ENCODE results near the gene RHNO1. TPM values are rescaled to one million over a fixed set of nuclear protein-coding genes. Genes with fewer than 3 reads are reported as not detected.

RHNO1 gene
- total and polyA plus RNA-seq, 2 of the 8 experiments (the other 6 are each of a cell fraction or from before 2014, with no cell fraction given), result 55.8 to 56.9 TPM

DNA sequence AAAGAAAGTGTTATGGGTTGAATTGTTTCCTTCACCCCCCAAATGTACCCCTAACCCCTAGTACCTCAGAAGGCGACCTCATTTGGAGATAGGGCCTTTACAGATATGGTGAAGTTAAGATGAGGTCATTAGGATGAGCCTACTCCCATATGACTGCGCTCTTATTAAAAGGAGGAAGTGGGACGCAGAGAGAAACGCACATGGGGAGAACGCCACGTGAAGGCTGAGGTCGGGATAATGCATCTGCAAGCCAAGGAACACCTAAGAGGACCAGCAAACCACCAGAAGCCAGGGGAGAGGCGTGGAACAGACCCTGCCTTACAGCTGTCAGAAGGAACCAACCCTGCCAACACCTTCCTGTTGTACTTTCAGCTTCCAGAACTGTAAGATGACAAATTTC is 40.4 kb upstream of the RHNO1 start:
- Histone ChIP-seq H3K18ac (ENCODE audit: extremely low read depth, low read length) (no peak overlapping the region), H3K9ac (replicated peaks in 1 of 4; ENCODE audit: extremely low read depth in 1 of 4, low read depth in 3 of 4, low read length in 3 of 4) (no peak overlapping the region), H2AK5ac (ENCODE audit: low read depth, low read length) (no peak overlapping the region), H3K4me2 (ENCODE audit: insufficient read depth in 1 of 2, low read depth in 2 of 2, low read length in 2 of 2) (no peak overlapping the region), H4K8ac (ENCODE audit: extremely low read depth, insufficient read depth, low read length) (no peak overlapping the region), H2BK120ac (replicated peaks; ENCODE audit: low read depth, low read length) (no peak overlapping the region), H3K79me1 (ENCODE audit: low read depth, low read length) (no peaks in the 10 kb centered on the region), H3K27ac (ENCODE audit: low read depth, low read length) (no peak overlapping the region), H3K4me1 (replicated peaks in 1 of 4; ENCODE audit: control insufficient read depth in 3 of 4, insufficient read depth in 4 of 4, low read length in 3 of 4) (peaks cover 0 to 14% (median 9%) of the 10 kb centered on the region in 4 experiments; a peak in 6 of 7 replicates), H3K4ac (replicated peaks; ENCODE audit: insufficient read length, low read depth, low read length) (no peak overlapping the region), H3K9me3 (ENCODE audit: insufficient read depth in 2 of 2, low read depth in 1 of 2, low read length in 1 of 2) (no peaks in the 10 kb centered on the region), H3K56ac (replicated peaks; ENCODE audit: insufficient read length, low read depth, low read length) (no peak overlapping the region), H2BK15ac (ENCODE audit: low read length) (no peak overlapping the region), H3K36me3 (ENCODE audit: control insufficient read depth in 2 of 4, insufficient read depth in 4 of 4, low read length in 3 of 4) (no peaks in the 10 kb centered on the region; a peak in 1 of 8 replicates), H2AFZ (ENCODE audit: low read length) (no peak overlapping the region), H3K27me3 (replicated peaks in 1 of 4; ENCODE audit: control insufficient read depth in 3 of 4, extremely low read depth in 1 of 4, insufficient read depth in 3 of 4, low read length in 3 of 4) (no peaks in the 10 kb centered on the region; a peak in 1 of 7 replicates), H3K4me3 (ENCODE audit: extremely low read depth in 1 of 4, insufficient read depth in 2 of 4, low read depth in 3 of 4, low read length in 4 of 4) (no peak overlapping the region), H3K23ac (ENCODE audit: insufficient read length) (no peak overlapping the region), H3K79me2 (ENCODE audit: control insufficient read depth in 1 of 2, insufficient read depth in 2 of 2, low read length in 2 of 2) (no peaks in the 10 kb centered on the region), H4K91ac (replicated peaks; ENCODE audit: insufficient read length, low read length) (no peak overlapping the region), H4K5ac (ENCODE audit: insufficient read length, low read depth, low read length) (no peak overlapping the region), H3K14ac (ENCODE audit: insufficient read length) (no peak overlapping the region), H3K23me2 (ENCODE audit: low read depth, low read length) (no peaks in the 10 kb centered on the region; the same call in 1 of the 2 replicates), H4K20me1 (replicated peaks in 1 of 2; ENCODE audit: control insufficient read depth in 1 of 2, insufficient read depth in 2 of 2, low read length in 2 of 2) (peaks cover 0 to 3% of the 10 kb centered on the region in 2 experiments), H2BK5ac (ENCODE audit: low read depth, low read length) (no peak overlapping the region), H2BK20ac (ENCODE audit: low read length) (no peak overlapping the region), H2BK12ac (ENCODE audit: low read depth, low read length) (no peak overlapping the region)
- no peak for TF ChIP-seq SIX5 (IDR thresholded peaks at IDR 0.05; ENCODE audit: low read depth, low read length)
- TF ChIP-seq JUND (IDR thresholded peaks at IDR 0.05; ENCODE audit: low read length), result no peak
- no peak for TF ChIP-seq NRF1 (IDR thresholded peaks at IDR 0.05; ENCODE audit: low read depth, low read length)
- TF ChIP-seq RNF2 (IDR thresholded peaks at IDR 0.05; ENCODE audit: borderline replicate concordance, low read depth, low read length, missing control alignments, poor library complexity, severe bottlenecking), result no peak
- no peak for TF ChIP-seq EP300 (IDR thresholded peaks at IDR 0.05; ENCODE audit: borderline replicate concordance in 1 of 2, low read depth in 2 of 2, low read length in 2 of 2)
- WGBS, 2 experiments (ENCODE audit: extremely low coverage in 1 of 2, insufficient coverage in 1 of 2, insufficient read length in 1 of 2, insufficient replicate concordance in 2 of 2, low coverage in 1 of 2, low lambda C conversion rate in 2 of 2, missing lambda C conversion rate in 1 of 2), result 76% methylated on average over 8 of the region's 8 CpGs; no CpG with 5 or more reads in 1 of the 2 experiments
- FAIRE-seq (no peak), DNase-seq (ENCODE audit: low read depth in 1 of 2, low spot score in 2 of 2) (no peak)
- POLR2A ChIA-PET (ENCODE audit: partially characterized antibody), result interaction anchor here (0.9 to 6.3 kb wide), 4 partner anchors 9 to 147 kb away, joined by 3 to 58 read pairs (median 5); partner anchors contain the start of gene ITFG2
- CTCF ChIA-PET (ENCODE audit: partially characterized antibody), result interaction anchor here (0.6 to 6.9 kb wide), 6 partner anchors 9 to 1040 kb away, joined by 3 to 52 read pairs (median 4); no protein-coding TSS in a partner anchor
